ENCODE measurements around the gene MAPRE2. TPM values are rescaled to one million over a fixed set of nuclear protein-coding genes. Genes with fewer than 3 reads are reported as not detected.

Gene MAPRE2
- total and polyA plus RNA-seq, 2 of the 13 experiments (the other 11 are each of a cell fraction or from before 2014, with no cell fraction given) = 34.5 to 67.9 TPM

DNA sequence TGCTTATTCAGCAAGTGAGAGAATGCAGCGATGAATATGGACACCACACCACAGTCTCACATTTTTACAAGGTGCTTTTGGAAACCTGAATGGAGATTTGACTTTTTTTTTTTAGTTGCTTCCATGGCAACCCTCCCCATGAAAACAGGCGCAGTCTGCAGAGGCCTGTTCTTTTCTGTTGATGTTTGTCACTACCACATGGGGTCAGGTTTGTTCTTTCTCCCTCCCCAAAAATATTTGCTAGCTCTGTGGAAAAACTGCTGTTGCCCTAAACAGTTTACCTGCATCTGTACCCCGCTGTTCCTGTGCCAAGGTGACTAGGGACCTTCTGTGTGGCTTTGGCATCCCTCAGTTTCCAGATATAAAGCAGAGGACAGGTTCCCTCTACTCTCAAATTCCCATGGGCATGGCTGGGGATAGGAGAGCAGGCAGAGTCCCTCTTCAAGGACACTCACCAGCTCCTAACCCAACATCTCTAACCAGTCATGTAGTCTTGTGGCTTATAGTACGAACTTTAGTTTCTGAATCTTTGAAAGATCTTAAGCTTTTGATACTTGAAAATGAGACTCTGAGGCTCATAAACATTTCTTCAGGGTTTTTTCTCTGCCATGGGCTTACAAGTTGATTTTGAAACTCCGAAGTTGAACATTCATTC is 14.7 kb upstream of the MAPRE2 start:
- H3K4me3 ChIP-seq (replicated peaks in 1 of 3; ENCODE audit: insufficient read depth in 1 of 3, low read depth in 2 of 3, low read length in 3 of 3) = no peak overlapping the region
- H3K4me1 ChIP-seq (ENCODE audit: insufficient read depth, low read length) = peaks cover 36% of the 10 kb centered on the region
- peak; percentile 41; the same call in 2 of the 3 replicates for ATAC-seq
- H3K36me3 ChIP-seq (replicated peaks in 1 of 2; ENCODE audit: control insufficient read depth in 1 of 2, insufficient read depth in 2 of 2, low read length in 2 of 2) = no peaks in the 10 kb centered on the region; a peak in 1 of 5 replicates
- in situ Hi-C loops (cut with HindIII; ENCODE audit: extremely low pct_ligation_motif_present, low pct_unique_long_range_greater_than_20kb) (no loop called here), intact Hi-C loops (cut with micrococcal nuclease; ENCODE audit: unreplicated experiment) (loop anchor here (5.0 kb wide), 1 partner anchor 49 kb away; no protein-coding TSS in a partner anchor)
- H4K20me1 ChIP-seq (ENCODE audit: insufficient read depth, low read length) = no peaks in the 10 kb centered on the region
- H3K9me3 ChIP-seq (ENCODE audit: low read length) = no peaks in the 10 kb centered on the region
- DNase-seq (ENCODE audit: low spot score) = no peak
- H3K27me3 ChIP-seq (ENCODE audit: control insufficient read depth in 1 of 2, insufficient read depth in 2 of 2, low read length in 2 of 2) = no peaks in the 10 kb centered on the region
- no peak overlapping the region for H3K4me2 ChIP-seq (ENCODE audit: low read depth, low read length)
- no peak overlapping the region for H3K9ac ChIP-seq (ENCODE audit: insufficient read depth, low read depth, low read length)
- no peak overlapping the region for H2AFZ ChIP-seq (ENCODE audit: low read length)
- BruUV-seq (replicated peaks) = no TSS peak
- no peak overlapping the region for H3K27ac ChIP-seq (ENCODE audit: extremely low read length, insufficient read depth, low read length)
- no peak for TF ChIP-seq ZSCAN22 (CRISPR knock-in tag; IDR thresholded peaks at IDR 0.05)
- TF ChIP-seq, protein P1, sequence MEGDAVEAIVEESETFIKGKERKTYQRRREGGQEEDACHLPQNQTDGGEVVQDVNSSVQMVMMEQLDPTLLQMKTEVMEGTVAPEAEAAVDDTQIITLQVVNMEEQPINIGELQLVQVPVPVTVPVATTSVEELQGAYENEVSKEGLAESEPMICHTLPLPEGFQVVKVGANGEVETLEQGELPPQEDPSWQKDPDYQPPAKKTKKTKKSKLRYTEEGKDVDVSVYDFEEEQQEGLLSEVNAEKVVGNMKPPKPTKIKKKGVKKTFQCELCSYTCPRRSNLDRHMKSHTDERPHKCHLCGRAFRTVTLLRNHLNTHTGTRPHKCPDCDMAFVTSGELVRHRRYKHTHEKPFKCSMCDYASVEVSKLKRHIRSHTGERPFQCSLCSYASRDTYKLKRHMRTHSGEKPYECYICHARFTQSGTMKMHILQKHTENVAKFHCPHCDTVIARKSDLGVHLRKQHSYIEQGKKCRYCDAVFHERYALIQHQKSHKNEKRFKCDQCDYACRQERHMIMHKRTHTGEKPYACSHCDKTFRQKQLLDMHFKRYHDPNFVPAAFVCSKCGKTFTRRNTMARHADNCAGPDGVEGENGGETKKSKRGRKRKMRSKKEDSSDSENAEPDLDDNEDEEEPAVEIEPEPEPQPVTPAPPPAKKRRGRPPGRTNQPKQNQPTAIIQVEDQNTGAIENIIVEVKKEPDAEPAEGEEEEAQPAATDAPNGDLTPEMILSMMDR (CRISPR knock-in tag; IDR thresholded peaks at IDR 0.05) = peak; percentile 32
- TF ChIP-seq STAG1 (CRISPR knock-in tag; IDR thresholded peaks at IDR 0.05) = peak; percentile 25; the same call in 1 of the 2 replicates
- CTCF ChIA-PET (ENCODE audit: low intra/inter-chr PET ratio, low total read pairs) = no interaction called here
- no peak for FAIRE-seq
- H3K79me2 ChIP-seq (ENCODE audit: insufficient read depth, low read length) = no peaks in the 10 kb centered on the region
- 93% methylated on average over 5 of the region's 5 CpGs for WGBS (ENCODE audit: low lambda C conversion rate)
- POLR2A ChIA-PET = interaction anchor here (0.8 kb wide), 1 partner anchor 14 kb away, joined by 3 read pairs; the partner anchor contains the start of gene MAPRE2

GRCh38 chr18:35027206-35027605 is 14.0 kb upstream of the MAPRE2 start:
- CTCF ChIA-PET (ENCODE audit: low intra/inter-chr PET ratio, low total read pairs) = no interaction called here

More at GRCh38 chr18:35027206-35027605, 14.0 kb upstream of the MAPRE2 start:
- Histone ChIP-seq H3K27ac (ENCODE audit: extremely low read length, insufficient read depth, low read length) (no peak overlapping the region), H3K4me3 (replicated peaks in 1 of 3; ENCODE audit: insufficient read depth in 1 of 3, low read depth in 2 of 3, low read length in 3 of 3) (no peak overlapping the region), H3K36me3 (replicated peaks in 1 of 2; ENCODE audit: control insufficient read depth in 1 of 2, insufficient read depth in 2 of 2, low read length in 2 of 2) (no peaks in the 10 kb centered on the region; a peak in 1 of 5 replicates), H3K79me2 (ENCODE audit: insufficient read depth, low read length) (no peaks in the 10 kb centered on the region), H3K4me1 (ENCODE audit: insufficient read depth, low read length) (peaks cover 36% of the 10 kb centered on the region), H3K27me3 (ENCODE audit: control insufficient read depth in 1 of 2, insufficient read depth in 2 of 2, low read length in 2 of 2) (no peaks in the 10 kb centered on the region), H4K20me1 (ENCODE audit: insufficient read depth, low read length) (no peaks in the 10 kb centered on the region), H2AFZ (ENCODE audit: low read length) (no peak overlapping the region), H3K4me2 (ENCODE audit: low read depth, low read length) (no peak overlapping the region), H3K9ac (ENCODE audit: insufficient read depth, low read depth, low read length) (no peak overlapping the region), H3K9me3 (ENCODE audit: low read length) (no peaks in the 10 kb centered on the region)
- in situ Hi-C loops (cut with HindIII; ENCODE audit: extremely low pct_ligation_motif_present, low pct_unique_long_range_greater_than_20kb) (no loop called here), intact Hi-C loops (cut with micrococcal nuclease; ENCODE audit: unreplicated experiment) (loop anchor here (5.0 kb wide), 1 partner anchor 50 kb away; no protein-coding TSS in a partner anchor)
- DNase-seq (ENCODE audit: low spot score) (no peak), ATAC-seq (no peak), FAIRE-seq (no peak)
- no peak for TF ChIP-seq CEBPB (IDR thresholded peaks at IDR 0.05; ENCODE audit: borderline replicate concordance, low read depth, low read length)
- no TSS peak for BruUV-seq (replicated peaks)
- POLR2A ChIA-PET = interaction anchor here (0.8 kb wide), 1 partner anchor 14 kb away, joined by 3 read pairs; the partner anchor contains the start of gene MAPRE2
- WGBS (ENCODE audit: low lambda C conversion rate) = no CpG with 5 or more reads among the region's 1 CpG

Data from HepG2 (cell line).